C4-2B (cell line): ENCODE measurements around the gene CTSE.

Experiments used
- H3K27ac ChIP-seq: fragments of 450-650 bp; 2 replicates; pipeline ENCODE4 v1.5.1; 2017
- CTCF ChIP-seq: fragments of 450-650 bp; conservative IDR thresholded peaks from 2 replicates; pipeline ENCODE4 v1.5.1; 2017; ENCODE audit warnings: mild to moderate bottlenecking
- ZFX ChIP-seq: fragments of 450-650 bp; IDR thresholded peaks from 2 replicates; pipeline ENCODE4 v1.6.1; 2017

Gene CTSE

GRCh38 chr1:206029484-206029883 is 5.8 kb upstream of the CTSE start:
- no peak overlapping the region for H3K27ac ChIP-seq
- TF ChIP-seq CTCF (no peak), ZFX (no peak)

GRCh38 chr1:206025283-206025820 is 1.7 kb upstream of the CTSE start:
- H3K27ac ChIP-seq: no peak overlapping the region
- TF ChIP-seq ZFX: no peak
- TF ChIP-seq CTCF: no peak

DNA sequence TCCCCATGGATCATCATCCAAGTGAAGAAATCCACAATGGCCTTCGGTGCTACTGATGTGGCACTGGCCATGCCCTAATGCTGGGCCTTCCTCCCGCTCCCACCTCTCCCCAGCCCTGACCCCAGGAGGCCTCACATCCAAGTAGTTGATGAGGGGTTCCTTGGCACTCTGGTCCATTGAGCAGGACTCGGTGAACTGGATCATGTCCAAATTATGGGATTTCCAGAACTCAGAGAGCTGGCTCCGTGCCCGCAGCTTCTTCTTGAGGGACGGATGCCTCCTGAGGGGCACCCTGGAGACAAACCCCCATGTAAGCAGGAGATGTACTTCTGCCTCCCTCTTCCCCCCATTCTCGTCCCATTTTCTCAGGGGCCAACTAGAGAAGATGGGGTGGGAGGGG is 929 bp downstream of the CTSE start:
- TF ChIP-seq ZFX (no peak), CTCF (no peak)
- no peak overlapping the region for H3K27ac ChIP-seq

DNA sequence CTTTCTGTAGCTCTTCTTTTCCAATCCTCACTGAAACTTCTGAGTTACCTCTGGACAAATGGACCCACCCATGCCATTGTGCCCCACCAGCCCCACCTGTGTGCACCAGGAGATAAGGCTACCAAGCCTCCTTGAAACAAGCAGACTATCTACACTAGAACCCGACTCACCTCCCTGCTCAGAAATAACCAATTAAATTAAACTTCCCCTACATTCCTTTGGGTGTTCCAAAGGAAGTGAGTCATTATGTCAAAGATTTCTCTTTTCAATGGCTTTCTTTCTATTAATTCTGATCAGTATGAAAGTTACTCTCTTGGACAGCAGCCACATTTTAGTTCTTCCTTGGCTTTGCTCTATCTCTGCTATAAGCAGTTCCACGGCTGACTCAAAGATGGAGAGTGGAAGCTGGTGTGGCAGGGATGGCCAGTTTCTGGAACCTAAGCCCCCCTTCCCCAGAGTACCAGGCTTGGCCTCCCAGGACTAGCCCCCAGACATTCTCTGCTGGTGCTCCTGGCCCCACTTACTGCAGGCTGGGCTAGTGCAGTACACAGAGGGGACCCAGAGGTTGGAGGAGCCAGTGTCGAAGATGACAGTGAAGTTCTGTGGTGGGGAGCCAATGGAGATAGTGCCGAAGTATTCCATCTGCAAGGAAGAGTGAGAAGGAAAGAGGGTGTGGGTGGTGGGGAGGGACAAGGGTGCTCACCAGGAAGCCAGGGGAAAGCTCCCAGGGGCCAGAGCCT is 1.9 kb downstream of the CTSE start:
- no peak overlapping the region for H3K27ac ChIP-seq
- TF ChIP-seq CTCF (no peak), ZFX (no peak)

DNA sequence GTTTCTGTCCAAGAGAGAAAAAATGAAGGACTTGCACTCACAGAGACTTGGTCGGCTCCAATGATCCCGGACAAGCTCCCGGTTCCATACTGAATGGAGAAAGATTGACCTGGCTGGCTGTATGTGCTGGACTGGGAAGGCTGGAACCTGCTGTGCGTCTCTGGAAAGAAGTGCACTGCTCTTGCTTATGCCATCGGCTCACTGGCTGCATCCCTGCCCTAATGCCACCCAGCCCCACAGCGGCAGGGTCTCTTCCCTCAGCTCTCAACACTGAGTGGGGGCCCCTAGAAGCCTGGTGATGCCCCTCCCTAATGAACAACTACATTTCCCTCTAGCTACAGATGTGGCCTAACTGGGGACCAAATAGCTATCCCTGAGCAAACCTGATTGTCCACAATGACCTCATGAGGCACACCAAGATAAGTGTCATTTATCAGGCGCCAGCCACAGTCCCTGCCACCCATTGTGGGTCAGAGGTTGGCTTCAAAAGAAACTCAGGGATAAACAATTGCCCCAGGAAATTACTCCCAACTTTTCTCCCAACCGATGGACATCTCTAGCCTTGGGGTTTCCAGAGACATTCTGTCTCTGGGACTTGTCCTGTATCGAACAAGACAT is 2.6 kb downstream of the CTSE start:
- TF ChIP-seq ZFX: no peak
- no peak for TF ChIP-seq CTCF
- no peak overlapping the region for H3K27ac ChIP-seq

GRCh38 chr1:206020393-206021007 is 3.2 kb downstream of the CTSE start:
- H3K27ac ChIP-seq: no peak overlapping the region
- TF ChIP-seq ZFX (no peak), CTCF (no peak)

GRCh38 chr1:206015071-206015470 is 8.6 kb downstream of the CTSE start:
- TF ChIP-seq CTCF (no peak), ZFX (no peak)
- H3K27ac ChIP-seq: no peak overlapping the region
